ENCODE measurements around the gene B4GALNT4. TPM values are rescaled to one million over a fixed set of nuclear protein-coding genes. Genes with fewer than 3 reads are reported as not detected.

Gene B4GALNT4
- total RNA-seq, 2 experiments from 2014 or later = 4.2 to 6.0 TPM

- no peak overlapping the region for H3K4me3 Mint-ChIP-seq
These were observed 37.7 kb downstream of the B4GALNT4 start for GRCh38 chr11:406796-407650.

GRCh38 chr11:407651-408123 lies 38.4 kb downstream of the B4GALNT4 start:
- peak overlapping the region; percentile 76 for H3K27ac Mint-ChIP-seq
- no peaks in the 10 kb centered on the region for H3K9me3 Mint-ChIP-seq
- peak overlapping the region; percentile 55 to 64 for H3K27ac ChIP-seq (ENCODE audit: low read depth in 1 of 2, low read length in 2 of 2)
- no peak for TF ChIP-seq CTCF (IDR thresholded peaks at IDR 0.05)
- H3K4me1 ChIP-seq (ENCODE audit: insufficient read depth, low read length) = peaks cover 49% of the 10 kb centered on the region
- peaks cover 19% of the 10 kb centered on the region for H3K36me3 ChIP-seq (ENCODE audit: insufficient read depth, low read length)
- intact Hi-C loops (cut with DNase I, micrococcal nuclease) = loop anchor here (1.0 to 5.0 kb wide), 5 partner anchors 43 to 200 kb away; partner anchors contain the start of genes RNH1 (in 2 of the 2), BET1L (in 1 of the 2), PHRF1 (in 1 of the 2) and PSMD13 (in 1 of the 2)
- H3K36me3 Mint-ChIP-seq (ENCODE audit: low read depth) = peaks cover 4% of the 10 kb centered on the region
- peak in 4 of 14 experiments; percentile 20 to 47 (median 40) for DNase-seq
- ATAC-seq (ENCODE audit: poor library complexity) = peak; percentile 16
- peak overlapping the region; percentile 62 for H3K4me3 Mint-ChIP-seq
- H3K27me3 Mint-ChIP-seq = no peaks in the 10 kb centered on the region
- ChIA-PET POLR2A (interaction anchor here (1.0 to 7.3 kb wide), 16 partner anchors 8 to 412 kb away, joined by 3 to 88 read pairs (median 5); partner anchors contain the start of genes BET1L, PNPLA2, PSMD13 and PTDSS2), CTCF (interaction anchor here (0.9 to 4.3 kb wide), 5 partner anchors 41 to 157 kb away, joined by 3 to 39 read pairs (median 5); partner anchors contain the start of gene PTDSS2)
- peaks cover 10% of the 10 kb centered on the region for H3K4me1 Mint-ChIP-seq (ENCODE audit: low read depth)
- H3K27me3 ChIP-seq (ENCODE audit: control insufficient read depth in 1 of 2, insufficient read depth in 2 of 2, low read length in 2 of 2) = no peaks in the 10 kb centered on the region
- H3K4me3 ChIP-seq (ENCODE audit: low read length) = peak overlapping the region; percentile 20
- no peaks in the 10 kb centered on the region for H3K9me3 ChIP-seq (ENCODE audit: control insufficient read depth in 1 of 2, insufficient read depth in 1 of 2, low read length in 2 of 2)

More at GRCh38 chr11:406796-407650, 37.7 kb downstream of the B4GALNT4 start:
- H3K9me3 Mint-ChIP-seq = no peaks in the 10 kb centered on the region
- CTCF ChIA-PET = interaction anchor here (0.9 to 4.3 kb wide), 9 partner anchors 9 to 156 kb away, joined by 3 to 39 read pairs (median 5); partner anchors contain the start of genes PTDSS2 and SIGIRR
- Histone ChIP-seq H3K4me1 (ENCODE audit: insufficient read depth, low read length) (peaks cover 45% of the 10 kb centered on the region), H3K36me3 (ENCODE audit: insufficient read depth, low read length) (peaks cover 17% of the 10 kb centered on the region), H3K27ac (ENCODE audit: low read depth in 1 of 2, low read length in 2 of 2) (peak overlapping the region; percentile 64 to 67), H3K4me3 (ENCODE audit: low read length) (peak overlapping the region; percentile 39), H3K9me3 (ENCODE audit: control insufficient read depth in 1 of 2, insufficient read depth in 1 of 2, low read length in 2 of 2) (no peaks in the 10 kb centered on the region), H3K27me3 (ENCODE audit: control insufficient read depth in 1 of 2, insufficient read depth in 2 of 2, low read length in 2 of 2) (no peaks in the 10 kb centered on the region)
- POLR2A ChIA-PET = interaction anchor here (0.6 to 7.3 kb wide), 24 partner anchors 9 to 412 kb away, joined by 3 to 88 read pairs (median 4); partner anchors contain the start of genes BET1L, PNPLA2, PSMD13 and PTDSS2
- H3K27me3 Mint-ChIP-seq = no peaks in the 10 kb centered on the region
- intact Hi-C loops (cut with DNase I, micrococcal nuclease) = loop anchor here (1.0 to 5.0 kb wide), 6 partner anchors 41 to 200 kb away; partner anchors contain the start of genes RNH1 (in 2 of the 2), BET1L (in 1 of the 2), PHRF1 (in 1 of the 2) and PSMD13 (in 1 of the 2)
- H3K36me3 Mint-ChIP-seq (ENCODE audit: low read depth) = peaks cover 4% of the 10 kb centered on the region
- DNase-seq (peak; percentile 84 to 97 (median 91)), ATAC-seq (ENCODE audit: poor library complexity) (peak; percentile 84)
- peaks cover 8% of the 10 kb centered on the region for H3K4me1 Mint-ChIP-seq (ENCODE audit: low read depth)
- H3K27ac Mint-ChIP-seq = peak overlapping the region; percentile 76
- TF ChIP-seq CTCF (IDR thresholded peaks at IDR 0.05) = peak; percentile 40

Measured in CD4-positive, alpha-beta T cell (primary cell).